HG02642 (cell line): Measurements from ENCODE around the gene ROCK2.
"Not testable (repeated sequence)": the region's sequence is repeated elsewhere in the genome, so short reads cannot be mapped to it uniquely, and the experiment has no call there.

Experiments used
- ATAC-seq: cut with Tn5 transposase; IDR thresholded peaks from one replicate; pipeline ENCODE4 v1.9.1; 2021; ENCODE audit warnings: mild to moderate bottlenecking; ENCODE audit not compliant: unreplicated experiment, poor library complexity

The ROCK2 gene

GRCh38 chr2:11280713-11281112 lies 63.7 kb downstream of the ROCK2 start:
- no peak for ATAC-seq

GRCh38 chr2:11279398-11279797 lies 65.0 kb downstream of the ROCK2 start:
- ATAC-seq: no peak

- ATAC-seq: no peak
These were observed 66.2 kb downstream of the ROCK2 start for GRCh38 chr2:11278219-11278618.

- no peak for ATAC-seq
These were observed 68.5 kb downstream of the ROCK2 start for GRCh38 chr2:11275910-11276309.

GRCh38 chr2:11270891-11271290 lies 73.5 kb downstream of the ROCK2 start:
- no peak for ATAC-seq

GRCh38 chr2:11267931-11268330 lies 76.5 kb downstream of the ROCK2 start:
- ATAC-seq: no peak

- no peak for ATAC-seq
These were observed 79.6 kb downstream of the ROCK2 start for GRCh38 chr2:11264818-11265217.

- ATAC-seq: no peak
These were observed 80.4 kb downstream of the ROCK2 start for GRCh38 chr2:11264007-11264406.

- ATAC-seq: no peak
These were observed 81.3 kb downstream of the ROCK2 start for GRCh38 chr2:11263177-11263576.

GRCh38 chr2:11262438-11262837 lies 82.0 kb downstream of the ROCK2 start:
- not testable (repeated sequence) for ATAC-seq

GRCh38 chr2:11261564-11261963 lies 82.9 kb downstream of the ROCK2 start:
- not testable (repeated sequence) for ATAC-seq

- ATAC-seq: no peak
These were observed 83.5 kb downstream of the ROCK2 start for GRCh38 chr2:11260979-11261378.

GRCh38 chr2:11257964-11258363 lies 86.5 kb downstream of the ROCK2 start:
- no peak for ATAC-seq

- ATAC-seq: no peak
These were observed 87.4 kb downstream of the ROCK2 start for GRCh38 chr2:11257078-11257477.

- ATAC-seq: no peak
These were observed 88.3 kb downstream of the ROCK2 start for GRCh38 chr2:11256166-11256565.

GRCh38 chr2:11254100-11254536 lies 90.3 kb downstream of the ROCK2 start:
- no peak for ATAC-seq

- ATAC-seq: not testable (repeated sequence)
These were observed 92.0 kb downstream of the ROCK2 start for GRCh38 chr2:11252458-11252857.

- ATAC-seq: no peak
These were observed 93.8 kb downstream of the ROCK2 start for GRCh38 chr2:11250400-11251196.

- no peak for ATAC-seq
These were observed 99.1 kb downstream of the ROCK2 start for GRCh38 chr2:11245322-11245721.

GRCh38 chr2:11244091-11244826 lies 100.2 kb downstream of the ROCK2 start:
- ATAC-seq: no peak

GRCh38 chr2:11243512-11243911 lies 100.9 kb downstream of the ROCK2 start:
- ATAC-seq: no peak
